Ammon's horn (tissue), 1 donor: ENCODE data around the gene SCYGR3.
A peak's percentile ranks its signal among the peaks of the same experiment; 100 is the strongest.

ENCODE experiments used
- DNase-seq: peaks from one replicate; pipeline ENCODE4 v3.0.0-alpha.2; 2016; ENCODE audit warnings: low spot score

SCYGR3 gene

DNA sequence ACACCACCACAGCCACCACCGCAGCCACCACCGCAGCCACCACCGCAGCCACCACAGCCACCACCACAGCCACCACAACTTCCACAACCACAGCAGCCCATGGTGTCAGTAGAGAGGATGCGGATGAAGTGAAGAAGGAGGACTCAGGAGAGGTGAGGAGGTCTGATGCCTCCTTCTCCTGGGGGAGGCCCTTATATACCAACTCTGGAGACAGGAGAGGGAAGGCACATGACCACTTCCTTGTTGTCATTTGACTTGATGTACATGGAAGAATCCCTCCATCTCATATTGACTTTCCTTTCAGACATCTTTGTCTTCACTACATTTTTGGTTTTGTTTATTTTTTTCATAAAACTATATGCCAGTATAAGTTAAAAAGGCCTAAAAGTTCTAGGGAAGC lies at the start of gene SCYGR3:
TSS of gene SCYGR3 (minus strand) at position 101 of the 400 bp plus-strand sequence. CDS start at position 101, 0 bp downstream.
- no peak for DNase-seq

DNA sequence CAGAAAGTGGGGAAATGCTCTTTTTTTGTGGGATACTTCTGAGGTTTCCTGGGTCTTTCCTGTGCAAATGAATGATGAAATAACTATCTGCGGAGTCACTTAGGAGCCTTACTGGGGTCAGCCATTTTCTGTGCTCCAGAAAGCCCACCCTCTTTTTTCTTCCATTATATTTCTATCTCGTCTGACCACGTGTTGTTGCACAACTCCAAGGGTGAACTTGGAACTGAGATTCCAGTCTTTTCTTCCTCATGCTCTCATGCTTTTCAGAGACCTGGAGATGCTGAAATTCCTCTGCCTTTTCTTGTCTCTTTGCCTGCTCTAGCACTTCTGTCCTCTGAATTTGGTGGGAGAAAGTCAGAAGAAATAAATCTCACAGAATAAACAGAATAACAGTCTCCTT lies 47.2 kb upstream of the SCYGR3 start:
- no peak for DNase-seq

DNA sequence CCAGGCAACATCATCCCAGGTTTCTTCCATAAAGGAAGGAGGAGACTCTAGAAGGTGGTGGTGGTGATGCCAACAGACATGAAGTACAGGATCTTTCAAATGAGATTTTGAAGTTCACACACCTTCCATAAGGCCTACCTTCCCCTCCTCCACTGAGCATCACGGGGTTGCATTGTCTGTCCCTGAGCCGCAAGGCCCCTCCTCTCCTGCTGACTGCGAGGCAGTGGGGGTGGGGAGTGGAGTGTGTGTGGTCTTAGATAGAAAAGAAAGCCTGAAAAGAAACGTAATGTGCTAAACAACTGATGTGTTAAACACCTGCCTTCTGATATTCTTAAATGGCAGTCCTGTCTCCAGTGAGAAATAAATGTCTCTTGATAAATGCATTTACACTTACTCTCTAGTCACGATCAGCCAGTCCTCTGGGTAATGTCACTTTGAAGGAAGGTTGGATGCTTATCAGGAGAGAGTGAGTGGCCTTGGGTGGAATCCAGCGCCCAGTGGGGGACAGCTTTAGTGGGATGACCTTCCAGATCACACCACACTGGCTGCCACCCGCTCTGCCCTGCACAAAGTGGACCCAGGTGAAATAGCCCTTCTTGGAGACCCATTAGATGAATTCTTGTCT lies 46.5 kb upstream of the SCYGR3 start:
- DNase-seq: no peak

DNA sequence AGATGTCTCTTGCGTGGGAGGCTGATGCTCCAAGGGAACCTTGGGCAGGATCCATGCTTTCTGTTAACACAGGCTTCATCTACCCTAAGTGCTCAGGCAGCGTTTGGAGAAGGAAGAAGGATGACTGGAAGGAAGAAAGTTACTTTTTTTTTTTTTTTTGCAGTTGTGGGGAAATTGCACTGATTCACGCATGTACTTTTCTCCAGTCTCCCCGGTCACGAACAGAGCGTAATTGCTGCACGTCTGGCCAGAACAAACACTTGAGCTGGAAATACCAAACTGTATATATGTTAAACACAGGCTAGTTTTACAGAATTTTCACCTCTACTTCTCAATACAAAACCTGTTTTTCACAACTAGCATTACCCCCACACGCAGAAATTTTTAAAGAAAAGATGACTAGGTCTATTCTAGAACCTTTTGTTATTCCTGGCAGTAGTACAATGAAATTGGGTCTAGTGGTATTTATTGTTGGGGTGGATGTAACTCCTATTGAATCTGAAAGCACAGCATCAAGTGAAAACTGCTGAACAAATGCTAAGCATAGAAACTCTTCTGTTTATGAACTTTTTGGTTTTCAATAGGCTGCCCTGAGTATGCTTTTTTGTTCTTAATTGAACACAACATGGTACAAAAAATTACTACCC lies 42.7 kb upstream of the SCYGR3 start:
- DNase-seq: no peak

DNA sequence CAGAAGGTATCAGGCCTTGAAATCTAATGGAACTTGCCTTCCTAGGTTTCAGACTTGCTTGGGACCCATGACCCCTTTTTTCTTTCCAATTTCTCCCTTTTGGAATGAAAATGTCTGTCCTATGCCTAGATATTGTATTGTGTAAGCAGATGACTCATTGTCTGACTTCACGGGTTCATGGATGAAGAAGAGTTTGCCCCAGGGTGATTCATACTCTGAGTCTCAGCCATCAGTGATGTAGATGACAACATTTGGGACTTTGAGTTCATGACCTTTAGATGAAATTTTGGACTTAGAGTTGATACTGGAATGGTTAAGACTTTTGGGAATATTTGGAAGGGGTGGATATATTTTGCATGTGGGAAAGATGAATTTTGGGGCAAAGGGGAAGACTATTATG lies 40.8 kb upstream of the SCYGR3 start:
- DNase-seq: no peak

DNA sequence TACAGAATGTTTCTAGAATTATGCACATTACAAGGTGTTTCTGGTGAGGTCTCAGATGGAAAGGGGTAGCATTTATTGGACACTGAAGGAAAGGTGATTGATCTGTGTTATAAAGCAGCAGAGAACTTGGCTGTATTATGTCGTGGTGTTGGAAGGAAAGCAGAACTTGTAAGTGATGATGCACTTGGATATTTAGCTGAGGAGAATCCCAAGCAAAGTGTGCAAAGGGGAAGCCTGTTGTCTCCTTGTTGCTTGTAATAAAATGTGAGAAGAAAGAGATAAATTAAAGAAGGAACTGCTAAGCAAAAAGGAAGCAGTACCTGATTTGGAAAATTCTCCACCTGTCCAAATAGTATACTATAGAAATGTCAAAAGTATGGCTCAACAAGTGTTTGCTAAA lies 39.8 kb upstream of the SCYGR3 start:
- no peak for DNase-seq

DNA sequence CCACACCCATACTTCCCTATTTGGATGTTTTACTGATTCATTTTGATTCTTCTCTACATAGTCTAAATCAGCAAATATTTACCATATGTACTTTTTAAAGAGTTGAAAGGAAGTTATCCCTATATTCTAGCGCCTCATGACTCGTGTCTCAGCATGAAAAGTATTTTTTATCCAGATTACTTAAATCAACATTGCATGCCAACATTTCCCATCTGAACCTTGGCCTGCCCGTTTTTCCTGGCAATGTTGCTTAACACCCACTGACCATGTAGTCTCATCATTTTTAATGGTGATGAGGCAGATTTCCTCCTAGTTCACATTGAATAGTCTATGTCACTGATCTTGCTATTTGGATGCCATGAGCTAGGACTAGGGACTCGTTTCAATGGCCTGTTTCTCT lies 38.8 kb upstream of the SCYGR3 start:
- no peak for DNase-seq

DNA sequence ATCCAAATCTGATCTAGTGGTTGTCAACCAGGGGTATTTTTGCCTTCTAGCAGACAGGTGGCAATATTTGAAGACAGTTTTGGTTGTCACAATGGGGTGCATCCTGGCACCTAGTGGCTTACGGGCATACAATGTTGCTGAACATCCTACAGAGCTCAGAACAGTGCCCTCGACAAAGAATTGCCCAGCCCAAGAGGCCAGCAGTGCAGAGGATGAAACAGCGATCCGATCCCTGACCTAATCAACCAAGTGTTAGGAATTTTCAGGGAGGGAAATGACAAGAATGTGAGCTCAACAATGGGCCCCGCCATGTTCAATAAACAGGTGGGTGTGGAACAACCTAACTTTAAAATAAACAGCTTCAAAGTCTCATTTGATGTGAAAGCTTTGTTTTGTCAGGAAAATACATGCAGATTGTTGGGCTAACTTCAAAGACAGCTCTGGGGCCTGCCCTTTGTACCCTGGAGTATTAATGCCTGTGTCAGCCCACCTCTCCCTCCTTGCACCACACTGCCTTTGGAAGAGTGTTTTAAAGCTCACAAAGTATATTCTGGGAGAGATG lies 29.4 kb upstream of the SCYGR3 start:
- no peak for DNase-seq

- no peak for DNase-seq
Measured at GRCh38 chr2:227642656-227643055, 28.0 kb upstream of the SCYGR3 start.

GRCh38 chr2:227634201-227634600 lies 19.6 kb upstream of the SCYGR3 start:
- DNase-seq: no peak

DNA sequence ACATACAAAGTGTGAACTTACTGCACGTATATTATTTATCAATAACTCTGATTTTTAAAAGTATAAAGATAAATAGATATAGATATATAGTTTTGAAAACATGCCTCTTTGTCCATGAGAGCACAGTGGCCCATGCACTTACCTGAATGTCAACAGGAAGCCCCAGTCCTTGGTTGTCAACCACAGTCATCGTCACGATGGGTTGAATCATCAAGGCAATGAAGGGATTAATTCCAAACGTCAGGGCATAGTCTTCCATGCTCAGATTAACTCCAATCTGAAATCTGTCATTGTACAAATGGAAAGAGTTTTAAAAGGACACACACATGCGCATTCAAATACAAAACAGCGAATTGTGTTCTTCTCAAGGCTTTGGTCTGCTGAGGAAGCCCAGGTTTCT lies 18.2 kb upstream of the SCYGR3 start:
- DNase-seq: no peak

DNA sequence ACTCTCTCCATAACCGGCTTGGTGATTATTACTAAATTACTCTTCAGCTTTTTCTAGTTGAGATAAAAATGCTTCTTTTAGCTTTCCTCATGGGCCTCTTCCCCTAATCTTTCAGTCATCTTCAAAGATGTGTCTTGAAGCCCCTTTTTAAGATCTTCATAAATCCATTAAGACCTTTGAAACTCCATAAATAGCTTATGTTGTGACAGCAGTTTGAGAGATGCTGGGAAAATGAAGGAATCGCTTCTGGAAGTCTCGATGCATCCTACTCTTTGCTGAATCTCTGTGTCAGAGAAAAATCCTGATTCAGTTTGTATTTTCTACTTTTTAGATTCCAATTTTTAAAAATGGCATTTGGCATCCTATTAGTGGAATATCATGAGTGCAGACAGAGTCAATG lies 15.7 kb upstream of the SCYGR3 start:
- DNase-seq: no peak

DNA sequence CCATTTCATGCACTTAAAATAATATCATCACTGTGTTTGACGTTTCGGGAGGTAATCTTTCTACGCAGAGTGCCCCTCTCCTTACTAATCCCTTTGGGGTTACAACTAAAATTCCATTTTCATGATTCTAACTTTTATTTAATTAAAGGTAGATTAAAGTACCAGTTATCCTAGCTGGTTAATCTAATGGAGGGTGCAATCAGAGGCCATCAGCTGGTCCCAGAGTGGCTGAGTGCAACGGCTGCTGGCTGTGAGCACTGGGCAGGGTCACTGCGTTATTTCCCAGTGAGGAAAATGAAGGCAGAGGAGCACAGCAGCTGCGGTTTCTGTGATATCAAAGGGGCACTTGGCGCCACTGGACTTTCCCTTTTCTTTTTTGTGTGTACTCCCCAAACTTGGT lies 14.8 kb upstream of the SCYGR3 start:
- DNase-seq: no peak

- no peak for DNase-seq
Measured at GRCh38 chr2:227627769-227628168, 13.1 kb upstream of the SCYGR3 start.

- no peak for DNase-seq
Measured at GRCh38 chr2:227626580-227627151, 12.0 kb upstream of the SCYGR3 start.

DNA sequence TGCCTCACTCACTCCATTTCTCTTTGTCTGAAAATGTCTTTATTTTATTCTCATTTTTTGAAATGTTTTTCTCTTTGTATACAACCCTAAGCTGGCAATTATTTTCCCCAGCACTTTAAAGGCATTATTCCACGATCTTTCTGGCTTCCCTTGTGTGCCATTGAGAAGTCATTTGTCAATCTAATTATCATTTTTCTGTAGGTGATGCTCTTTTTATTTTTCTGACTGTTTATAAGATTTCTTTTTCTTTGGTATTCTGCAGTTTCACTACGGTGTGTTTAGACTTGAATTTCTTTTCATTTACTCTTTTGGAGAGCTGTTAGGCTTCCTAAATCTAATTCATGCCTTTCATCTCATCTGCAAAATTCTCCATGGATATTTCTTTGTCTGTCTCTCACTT lies 10.8 kb upstream of the SCYGR3 start:
- no peak for DNase-seq

DNA sequence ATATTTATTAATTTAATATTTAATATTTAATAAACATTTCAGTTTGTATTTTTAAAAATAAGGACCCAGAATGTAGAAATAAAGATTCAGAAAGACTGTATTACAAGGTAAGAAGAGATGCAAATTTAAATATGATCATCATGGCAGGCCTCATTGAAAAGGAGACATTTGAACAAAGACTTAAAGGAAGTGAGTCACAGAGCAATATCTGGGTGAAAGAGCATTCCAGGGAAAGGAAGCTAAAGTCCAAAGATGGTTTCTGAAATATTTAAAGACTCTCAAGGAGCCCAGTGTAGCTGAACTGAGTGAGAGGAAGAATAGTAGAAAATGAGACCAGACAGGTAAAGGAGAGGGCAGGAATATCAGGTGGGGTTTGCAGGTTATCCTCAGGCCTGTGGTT lies 8.6 kb upstream of the SCYGR3 start:
- DNase-seq: no peak

GRCh38 chr2:227617316-227618230 lies 2.9 kb upstream of the SCYGR3 start, which contains the start of gene SCYGR4:
Gene SCYGR4, plus strand, starts transcription at chr2:227617498. Its CDS starts 0 bp downstream, at chr2:227617498.
- DNase-seq: no peak

DNA sequence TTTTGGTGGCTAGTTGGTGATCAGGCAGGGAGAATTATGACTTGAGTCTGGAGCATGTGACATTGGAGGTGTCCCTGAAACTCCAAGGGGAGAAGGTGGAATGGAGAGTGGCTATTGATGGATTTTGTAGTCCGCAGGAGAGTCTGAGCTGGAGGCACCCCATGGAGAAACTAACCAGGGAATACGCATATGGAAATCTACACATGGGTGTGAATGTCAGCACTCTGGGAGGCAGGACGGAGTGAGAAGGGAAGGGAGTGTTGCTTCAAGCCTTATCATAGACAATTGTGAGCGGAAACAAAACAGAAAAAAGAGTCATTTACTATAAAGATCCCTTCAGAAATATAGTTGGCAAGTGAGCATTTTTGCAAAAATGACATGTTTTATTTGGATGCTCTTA lies 2.0 kb upstream of the SCYGR3 start:
- no peak for DNase-seq

- DNase-seq: peak; percentile 27
Measured at GRCh38 chr2:227615906-227616305, 1.3 kb upstream of the SCYGR3 start.

- DNase-seq: no peak
Measured at GRCh38 chr2:227615181-227615580, 541 bp upstream of the SCYGR3 start.

DNA sequence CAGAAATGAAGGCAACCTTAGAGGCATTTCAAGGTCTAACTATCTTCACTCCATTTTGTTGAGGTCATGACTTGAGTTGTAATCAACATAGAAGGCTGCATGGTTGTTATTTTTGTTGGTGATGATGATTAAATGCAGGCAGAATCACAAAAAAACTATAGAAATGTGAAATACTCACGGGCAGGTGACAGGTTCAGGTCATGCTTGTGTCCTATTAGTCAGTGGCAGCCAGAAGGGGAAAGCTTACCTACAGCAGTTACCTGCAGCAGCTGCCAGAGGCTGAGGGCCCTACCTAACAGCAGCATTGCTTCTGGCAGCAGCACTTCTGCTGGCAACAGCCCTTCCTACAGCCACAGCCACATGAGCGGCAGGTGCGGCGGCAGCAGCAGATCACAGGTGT lies 394 bp downstream of the SCYGR3 start:
- no peak for DNase-seq
